K562 (cell line): ENCODE results near the gene THBS2. TPM values are rescaled to one million over a fixed set of nuclear protein-coding genes. Genes with fewer than 3 reads are reported as not detected.

Experiments
- ATAC-seq: fragments of 200-7000 bp; cut with Tn5 transposase; 3 replicates; pipeline ENCODE4 v1.9.1; 2020; ENCODE audit warnings: moderate library complexity
- BruUV-seq: library from RNA; stranded (reverse); fragments of 400-500 nt; replicated peaks from 2 replicates; lab custom pipeline; 2021; lab: Mats Ljungman, UMichigan
- CTCF ChIA-PET: fragments of 300-600 bp; formaldehyde crosslinking; extraction: SDS; loops from one replicate; lab custom pipeline; 2021; ENCODE audit warnings: low intra/inter-chr PET ratio; lab: Yijun Ruan, JAX
- POLR2A ChIA-PET: fragments of 300-600, 350-650 bp; sonication (Branson Sonifier 250); formaldehyde crosslinking; extraction: SDS; loops from one replicate; lab custom pipeline; 2021; ENCODE audit warnings: antibody characterized with exemption, inconsistent platforms; lab: Yijun Ruan, JAX
- DNase-seq, 4 experiments: peaks; one replicate each; pipeline versions ENCODE4 v3.0.0 to v3.0.0-alpha.2; 2011 to 2018; ENCODE audit warnings: low spot score in 3 of 4, mixed read lengths in 3 of 4; ENCODE audit errors: extremely low read depth in 1 of 4
- FAIRE-seq: peaks from 2 replicates; lab custom pipeline; 2011; peaks lifted over from hg19 to GRCh38; lab: Jason Lieb, UNC
- H2AFZ ChIP-seq: 2 replicates; pipeline ENCODE4 v1.6.0; 2011; ENCODE audit warnings: low read depth, low read length, control low read depth, inconsistent platforms
- H3K27ac ChIP-seq: fragments of 200-600 bp; 3 replicates; pipeline ENCODE4 v1.8.0; 2011; ENCODE audit warnings: low read depth, mild to moderate bottlenecking, control low read depth, inconsistent platforms, low read length, moderate library complexity, mixed read lengths; ENCODE audit errors: extremely low read depth
- H3K27me3 ChIP-seq, 2 experiments: fragments of 300-600 bp in 1 of 2; 2 replicates in 1 of 2; 3 replicates in 1 of 2; pipeline versions ENCODE4 v1.6.0 to v1.8.0; 2011; ENCODE audit warnings: inconsistent platforms in 2 of 2, low read length in 2 of 2, mild to moderate bottlenecking in 1 of 2, mixed read lengths in 1 of 2, moderate library complexity in 1 of 2; ENCODE audit not compliant: control insufficient read depth in 2 of 2, insufficient read depth in 2 of 2
- H3K36me3 ChIP-seq: fragments of 300-600 bp; 3 replicates; pipeline ENCODE4 v1.8.0; 2011; ENCODE audit warnings: mild to moderate bottlenecking, low read length, inconsistent platforms; ENCODE audit not compliant: control insufficient read depth, insufficient read depth
- H3K4me1 ChIP-seq, 2 experiments: fragments of 200-600 bp in 1 of 2; replicated peaks in 1 of 2; 2 replicates in 1 of 2; 3 replicates in 1 of 2; pipeline versions ENCODE4 v1.5.1 to v1.8.0; 2011; ENCODE audit warnings: inconsistent platforms in 2 of 2, low read length in 2 of 2, mild to moderate bottlenecking in 1 of 2, mixed read lengths in 1 of 2, moderate library complexity in 1 of 2; ENCODE audit not compliant: control insufficient read depth in 2 of 2, insufficient read depth in 2 of 2
- H3K4me2 ChIP-seq: 2 replicates; pipeline ENCODE4 v1.6.1; 2011; ENCODE audit warnings: low read length, control low read depth, inconsistent platforms, mixed read lengths; ENCODE audit not compliant: insufficient read depth
- H3K4me3 ChIP-seq: fragments of 200-600 bp; sonication (generic), shearing (Covaris generic); 2 replicates; pipeline ENCODE4 v1.5.1; 2016; ENCODE audit warnings: control low read depth, inconsistent platforms
- H3K79me2 ChIP-seq: fragments of 200-600 bp; 3 replicates; pipeline ENCODE4 v1.8.0; 2011; ENCODE audit warnings: low read length, inconsistent platforms; ENCODE audit not compliant: control insufficient read depth, insufficient read depth
- H3K9ac ChIP-seq, 2 experiments: 2 replicates each; pipeline versions ENCODE4 v1.6.0 to v1.6.1; 2011; ENCODE audit warnings: low read depth in 2 of 2, low read length in 2 of 2, control low read depth in 1 of 2, inconsistent platforms in 1 of 2, mild to moderate bottlenecking in 1 of 2, mixed read lengths in 1 of 2; ENCODE audit not compliant: insufficient read depth in 1 of 2
- H3K9me1 ChIP-seq: one replicate; pipeline ENCODE4 v1.6.0; 2011; ENCODE audit warnings: inconsistent platforms, mild to moderate bottlenecking, low read length, moderate library complexity; ENCODE audit not compliant: control insufficient read depth, insufficient read depth
- H3K9me3 ChIP-seq: replicated peaks from 2 replicates; pipeline ENCODE4 v1.5.1; 2011; ENCODE audit warnings: low read depth, low read length, inconsistent platforms; ENCODE audit not compliant: control insufficient read depth, insufficient read depth
- H4K20me1 ChIP-seq: replicated peaks from 2 replicates; pipeline ENCODE4 v1.6.1; 2011; ENCODE audit warnings: low read length, inconsistent platforms, mixed read lengths; ENCODE audit not compliant: control insufficient read depth, insufficient read depth
- CBX2 ChIP-seq: fragments of 200-600 bp; sonication (generic); IDR thresholded peaks from one replicate; pipeline ENCODE4 v1.6.1; 2012; ENCODE audit warnings: mild to moderate bottlenecking, low read length, inconsistent platforms; ENCODE audit not compliant: insufficient read depth, poor library complexity, severe bottlenecking
- CLOCK ChIP-seq: fragments of 250-450 bp; sonication (Bioruptor Pico); IDR thresholded peaks from 2 replicates; pipeline ENCODE4 v1.4.0; 2020; ENCODE audit warnings: mild to moderate bottlenecking, moderate library complexity, borderline replicate concordance
- E2F3 ChIP-seq: fragments of 250-450 bp; sonication (Bioruptor Pico); IDR thresholded peaks from 2 replicates; pipeline ENCODE4 v1.4.0; 2020; ENCODE audit warnings: mild to moderate bottlenecking
- IRF9 ChIP-seq: fragments of 450-650 bp; IDR thresholded peaks from 2 replicates; pipeline ENCODE4 v1.6.1; 2016; ENCODE audit warnings: missing biosample characterization, missing genetic modification characterization
- MYC ChIP-seq, 2 experiments: fragments of 250-450 bp in 1 of 2; sonication (Bioruptor Pico) in 1 of 2; IDR thresholded peaks; 2 replicates each; pipeline versions ENCODE4 v1.5.1 to v1.6.1; 2012 to 2021; ENCODE audit warnings: low read depth in 2 of 2, borderline replicate concordance in 1 of 2, improper control_type of control experiment in 1 of 2, low read length in 1 of 2, mild to moderate bottlenecking in 1 of 2, moderate library complexity in 1 of 2
- NCOA2 ChIP-seq, 2 experiments: fragments of 450-650 bp; IDR thresholded peaks; 2 replicates each; pipeline ENCODE4 v1.6.1; 2018; ENCODE audit warnings: mild to moderate bottlenecking in 2 of 2, moderate library complexity in 1 of 2; ENCODE audit not compliant: partially characterized antibody in 2 of 2
- NR1H2 ChIP-seq: sonication (generic); formaldehyde crosslinking; IDR thresholded peaks from 2 replicates; pipeline ENCODE4 v1.4.0; 2020; ENCODE audit warnings: mild to moderate bottlenecking, missing genetic modification reagents
- PCBP1 ChIP-seq: fragments of 200-400 bp; formaldehyde crosslinking; IDR thresholded peaks from 2 replicates; pipeline ENCODE4 v1.6.1; 2018; ENCODE audit warnings: mild to moderate bottlenecking, low read depth, low read length; ENCODE audit not compliant: poor library complexity, severe bottlenecking
- SRF ChIP-seq, 2 experiments: fragments of 250-450, 450-650 bp in 1 of 2; sonication (Bioruptor Pico) in 1 of 2; sonication (generic) in 1 of 2; formaldehyde crosslinking; IDR thresholded peaks; 2 replicates each; pipeline versions ENCODE4 v1.5.0 to v1.5.1; 2020 to 2022; ENCODE audit warnings: mild to moderate bottlenecking in 1 of 2, missing genetic modification reagents in 1 of 2
- ZBTB1 ChIP-seq: sonication (generic); formaldehyde crosslinking; IDR thresholded peaks from 2 replicates; pipeline ENCODE4 v1.8.1; 2023; ENCODE audit warnings: missing genetic modification reagents, low read depth, mild to moderate bottlenecking, borderline replicate concordance
- ZNF140 ChIP-seq: fragments of 250-450 bp; sonication (Bioruptor Pico); IDR thresholded peaks from 2 replicates; pipeline ENCODE4 v1.8.0; 2021; ENCODE audit warnings: moderate library complexity, mild to moderate bottlenecking, inconsistent platforms
- ZNF431 ChIP-seq: sonication (generic); formaldehyde crosslinking; IDR thresholded peaks from 2 replicates; pipeline ENCODE4 v1.8.0; 2022; ENCODE audit warnings: mild to moderate bottlenecking, missing genetic modification reagents
- ZNF695 ChIP-seq: fragments of 450-650 bp; formaldehyde crosslinking; IDR thresholded peaks from 2 replicates; pipeline ENCODE4 v1.4.0; 2020; ENCODE audit warnings: mild to moderate bottlenecking, moderate library complexity
- WGBS: fragments of 100-300 bp; shearing (Covaris generic); methylation state at CpG from one replicate; pipeline ENCODE4 v1.1.6; 2016; ENCODE audit warnings: low coverage, mixed read lengths; ENCODE audit not compliant: insufficient coverage; ENCODE audit errors: missing lambda C conversion rate; 5-methylcytosine and 5-hydroxymethylcytosine counted together
- in situ Hi-C: fragments of 300-500 bp; cut with MboI; formaldehyde crosslinking; loops from 4 replicates; pipeline ENCODE4 v1.15.0; 2018; ENCODE audit warnings: inconsistent platforms, mixed read lengths
- intact Hi-C: fragments of 100-400 bp; cut with micrococcal nuclease; formaldehyde crosslinking; loops from 2 replicates; pipeline ENCODE4 v1.14.2; 2022
- polyA plus RNA-seq, 8 experiments: library from polyadenylated mRNA; depleted of rRNA in 4 of 8; stranded (reverse) in 5 of 8; unstranded in 3 of 8; fragments of >200 nt; fragmentation: Nextera tagmentation in 2 of 8; fragmentation: Illumina TruSeq in 1 of 8; extraction: Ambion mirVana in 2 of 8; extraction: Trizol in 1 of 8; gene quantifications; 2 replicates each; pipeline versions ENCODE4 v1.2.1 to v1.2.3, GENCODE V29; 2011 to 2014; ENCODE audit warnings: inconsistent platforms in 1 of 8, missing spikeins in 1 of 8
- total RNA-seq, 7 experiments: library from RNA; depleted of rRNA in 6 of 7; stranded (reverse); fragments of >200 nt in 6 of 7; fragmentation: Illumina TruSeq in 2 of 7; extraction: Trizol in 2 of 7; gene quantifications; 2 replicates each; pipeline versions ENCODE4 v1.2.1 to v1.2.3, GENCODE V29; 2011 to 2021; ENCODE audit warnings: low replicate concordance in 1 of 7
- TF ChIP-seq, protein P1 (sequence below): fragments of 450-650 bp; IDR thresholded peaks from 2 replicates; pipeline ENCODE4 v1.7.1; 2018; ENCODE audit warnings: mild to moderate bottlenecking, low read depth; ENCODE audit not compliant: partially characterized antibody

THBS2 gene
- total and polyA plus RNA-seq, 9 of the 15 experiments (the other 6 are each of a cell fraction or from before 2014, with no cell fraction given), result 0.03 to 0.11 (median 0.03) TPM; not detected in 6

- Histone ChIP-seq H3K27ac (no peak overlapping the region), H3K79me2 (no peaks in the 10 kb centered on the region), H3K4me1 (peaks cover 0 to 8% of the 10 kb centered on the region in 2 experiments; a peak in 1 of 5 replicates), H3K9me3 (no peaks in the 10 kb centered on the region; the same call in 1 of the 2 replicates), H3K4me2 (no peak overlapping the region), H3K9ac (no peak overlapping the region), H3K9me1 (no peaks in the 10 kb centered on the region), H2AFZ (no peak overlapping the region), H3K4me3 (no peak overlapping the region), H4K20me1 (no peaks in the 10 kb centered on the region), H3K27me3 (peaks cover 18 to 55% of the 10 kb centered on the region in 2 experiments; a peak in 4 of 5 replicates), H3K36me3 (no peaks in the 10 kb centered on the region)
- in situ Hi-C loops, result no loop called here
- ATAC-seq (no peak), FAIRE-seq (no peak), DNase-seq (no peak)
- WGBS, result 2% methylated on average over 7 of the region's 7 CpGs
- BruUV-seq, result no TSS peak
- intact Hi-C loops, result no loop called here
- CTCF ChIA-PET, result no interaction called here
- TF ChIP-seq SRF (CRISPR knock-in tag; IDR thresholded peaks at IDR 0.05) (no peak), ZNF140 (CRISPR knock-in tag) (no peak), IRF9 (tag) (no peak), NR1H2 (no peak), NCOA2 (IDR thresholded peaks at IDR 0.05; ENCODE audit: partially characterized antibody in 2 of 2) (no peak), ZBTB1 (CRISPR knock-in tag) (no peak), ZNF695 (CRISPR knock-in tag) (no peak), PCBP1 (no peak), CLOCK (CRISPR knock-in tag) (no peak), ZNF431 (CRISPR knock-in tag) (no peak), MYC (IDR thresholded peaks at IDR 0.05; ENCODE audit: low read depth, low read length) (no peak), MYC (CRISPR knock-in tag; IDR thresholded peaks at IDR 0.05; ENCODE audit: borderline replicate concordance, low read depth) (no peak), E2F3 (no peak), CBX2 (no peak)
- TF ChIP-seq, protein P1, sequence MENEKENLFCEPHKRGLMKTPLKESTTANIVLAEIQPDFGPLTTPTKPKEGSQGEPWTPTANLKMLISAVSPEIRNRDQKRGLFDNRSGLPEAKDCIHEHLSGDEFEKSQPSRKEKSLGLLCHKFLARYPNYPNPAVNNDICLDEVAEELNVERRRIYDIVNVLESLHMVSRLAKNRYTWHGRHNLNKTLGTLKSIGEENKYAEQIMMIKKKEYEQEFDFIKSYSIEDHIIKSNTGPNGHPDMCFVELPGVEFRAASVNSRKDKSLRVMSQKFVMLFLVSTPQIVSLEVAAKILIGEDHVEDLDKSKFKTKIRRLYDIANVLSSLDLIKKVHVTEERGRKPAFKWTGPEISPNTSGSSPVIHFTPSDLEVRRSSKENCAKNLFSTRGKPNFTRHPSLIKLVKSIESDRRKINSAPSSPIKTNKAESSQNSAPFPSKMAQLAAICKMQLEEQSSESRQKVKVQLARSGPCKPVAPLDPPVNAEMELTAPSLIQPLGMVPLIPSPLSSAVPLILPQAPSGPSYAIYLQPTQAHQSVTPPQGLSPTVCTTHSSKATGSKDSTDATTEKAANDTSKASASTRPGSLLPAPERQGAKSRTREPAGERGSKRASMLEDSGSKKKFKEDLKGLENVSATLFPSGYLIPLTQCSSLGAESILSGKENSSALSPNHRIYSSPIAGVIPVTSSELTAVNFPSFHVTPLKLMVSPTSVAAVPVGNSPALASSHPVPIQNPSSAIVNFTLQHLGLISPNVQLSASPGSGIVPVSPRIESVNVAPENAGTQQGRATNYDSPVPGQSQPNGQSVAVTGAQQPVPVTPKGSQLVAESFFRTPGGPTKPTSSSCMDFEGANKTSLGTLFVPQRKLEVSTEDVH, result no peak
- TF ChIP-seq, all 486 proteins: peak for 0
- POLR2A ChIA-PET, result no interaction called here
Observed at GRCh38 chr6:169239181-169239580, 14.5 kb downstream of the THBS2 start.
